Measurements from ENCODE around the gene MAP3K8. TPM values are rescaled to one million over a fixed set of nuclear protein-coding genes. Genes with fewer than 3 reads are reported as not detected.

The MAP3K8 gene
- total and polyA plus RNA-seq, 10 of the 15 experiments (the other 5 are each of a cell fraction or from before 2014, with no cell fraction given), result 25.5 to 115 (median 40.2) TPM

DNA sequence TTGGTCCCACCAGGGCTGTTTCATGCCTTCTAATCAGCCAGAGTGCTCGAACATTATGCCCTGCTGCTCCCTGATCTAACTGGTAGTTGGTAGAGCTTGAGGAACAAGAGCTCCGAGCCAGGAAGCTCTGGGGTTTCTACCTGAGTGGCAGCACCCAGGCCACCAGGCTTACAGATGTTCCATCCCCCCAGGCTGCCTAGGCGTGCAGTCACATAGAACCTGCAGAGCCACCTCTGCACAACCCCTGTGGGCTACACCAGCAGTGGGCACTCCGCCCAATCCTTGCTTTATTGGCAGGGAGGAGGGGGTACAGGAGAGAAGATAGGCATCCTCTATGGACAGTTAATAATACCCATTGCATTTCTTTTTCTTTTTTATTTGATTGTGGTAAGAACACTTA is 21.8 kb downstream of the MAP3K8 start:
- no peak for FAIRE-seq
- Histone ChIP-seq H3K4me2 (ENCODE audit: control insufficient read depth, insufficient read depth) (peak overlapping the region; percentile 64), H3K27me3 (replicated peaks in 1 of 2; ENCODE audit: control insufficient read depth in 2 of 2, insufficient read depth in 2 of 2, low read length in 1 of 2) (no peaks in the 10 kb centered on the region), H3K4me3 (no peak overlapping the region), H2AFZ (ENCODE audit: control insufficient read depth, low read depth, low read length) (no peak overlapping the region), H3K27ac (ENCODE audit: control insufficient read depth, insufficient read depth) (peak overlapping the region; percentile 64), H3K79me2 (ENCODE audit: control insufficient read depth, insufficient read depth, low read length) (no peaks in the 10 kb centered on the region; the same call in 1 of the 2 replicates), H4K20me1 (ENCODE audit: control insufficient read depth, insufficient read depth) (no peaks in the 10 kb centered on the region), H3K4me1 (ENCODE audit: control insufficient read depth, insufficient read depth, low read length) (peaks cover 15% of the 10 kb centered on the region), H3K9me3 (replicated peaks; ENCODE audit: control insufficient read depth, insufficient read depth, low read length) (no peaks in the 10 kb centered on the region), H3K36me3 (ENCODE audit: control insufficient read depth in 2 of 2, insufficient read depth in 2 of 2, low read length in 1 of 2) (peaks cover 23 to 37% of the 10 kb centered on the region in 2 experiments), H3K9ac (ENCODE audit: control insufficient read depth, insufficient read depth, low read length) (no peak overlapping the region; the same call in 1 of the 2 replicates)
- CTCF ChIA-PET, result interaction anchor here (0.8 to 3.8 kb wide), 16 partner anchors 8 to 128 kb away, joined by 3 to 17 read pairs (median 4); no protein-coding TSS in a partner anchor
- DNase-seq (ENCODE audit: low read depth, low spot score), result no peak
- no TSS peak for BruUV-seq (replicated peaks)
- SMC1A ChIA-PET (ENCODE audit: uncharacterized antibody, unreplicated experiment), result interaction anchor here (0.8 to 4.4 kb wide), 23 partner anchors 9 to 81 kb away, joined by 3 to 35 read pairs (median 5); partner anchors contain the start of gene MAP3K8
- peak; percentile 83 for ATAC-seq
- in situ Hi-C loops (cut with MboI), result no loop called here
- POLR2A ChIA-PET, result interaction anchor here (0.6 to 2.3 kb wide), 7 partner anchors 12 to 42 kb away, joined by 3 to 11 read pairs (median 4); no protein-coding TSS in a partner anchor
- TF ChIP-seq PKNOX1 (IDR thresholded peaks at IDR 0.05), result 0 out of 2 replicates have a peak, but pooled peaks have one; percentile 35
- no peak for TF ChIP-seq E2F8 (IDR thresholded peaks at IDR 0.05; ENCODE audit: low read depth, partially characterized antibody)
- RAD21 ChIA-PET (ENCODE audit: unreplicated experiment), result interaction anchor here (0.7 to 3.2 kb wide), 12 partner anchors 11 to 87 kb away, joined by 3 to 16 read pairs (median 6); partner anchors contain the start of gene MAP3K8
- WGBS (ENCODE audit: insufficient coverage, insufficient replicate concordance, low lambda C conversion rate, missing lambda C conversion rate), result 2% methylated on average over 4 of the region's 4 CpGs
- intact Hi-C loops (cut with micrococcal nuclease; ENCODE audit: unreplicated experiment), result loop anchor here (5.0 kb wide), 1 partner anchor 36 kb away; no protein-coding TSS in a partner anchor
